Measurements from ENCODE around the gene FRG1. TPM values are rescaled to one million over a fixed set of nuclear protein-coding genes. Genes with fewer than 3 reads are reported as not detected.
"Not testable (repeated sequence)": the region's sequence is repeated elsewhere in the genome, so short reads cannot be mapped to it uniquely, and the experiment has no call there.

Gene FRG1
- 139 TPM for polyA plus RNA-seq (2013, experiment 1 of 2)
- 146 TPM for polyA plus RNA-seq (2013, experiment 2 of 2)

DNA sequence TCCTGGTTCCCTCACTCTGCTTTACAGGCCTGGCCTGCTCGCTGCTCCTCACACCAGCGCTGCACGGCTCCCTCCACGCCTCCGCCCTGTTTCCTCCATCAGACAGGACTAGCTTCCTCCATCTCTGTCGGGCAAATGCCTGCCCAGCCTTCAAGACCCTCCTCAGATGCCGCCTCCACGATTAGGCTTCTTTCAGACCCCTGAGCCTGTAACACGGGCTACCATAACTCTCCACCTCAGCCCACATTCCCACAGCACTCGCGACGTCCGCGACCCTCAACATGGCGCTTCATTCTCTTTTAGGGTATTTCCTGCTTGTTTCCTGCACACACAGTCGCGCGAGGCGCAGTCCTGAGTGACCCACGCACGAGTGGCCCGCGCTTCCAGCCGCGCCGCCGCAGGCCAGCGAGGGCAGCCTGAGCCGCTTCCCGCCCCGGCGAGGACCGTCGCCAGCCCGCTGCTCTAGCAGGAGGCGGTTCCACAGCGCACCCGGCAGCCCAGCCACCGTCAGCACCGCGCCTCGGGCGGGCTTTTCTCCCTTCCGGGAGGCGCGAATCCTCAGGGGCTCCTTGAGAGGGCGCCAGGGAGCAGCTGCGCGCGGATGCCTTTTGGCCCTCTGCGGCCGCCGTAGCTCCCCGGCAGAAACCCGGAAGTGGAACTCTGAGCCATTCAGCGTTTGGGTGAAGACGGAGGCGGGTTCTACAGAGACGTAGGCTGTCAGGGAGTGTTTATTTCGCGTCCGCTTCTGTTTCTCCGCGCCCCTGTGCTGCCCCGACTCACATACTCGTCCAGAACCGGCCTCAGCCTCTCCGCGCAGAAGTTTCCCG is at the start of gene FRG1:
FRG1 (plus strand) TSS at position 695 of the 827 bp plus-strand sequence. CDS start 138 bp downstream, outside the sequence.
- peak within 1 kb of the TSS; percentile 76 for H3K4ac ChIP-seq (ENCODE audit: low read length)
- WGBS, 2 donors (ENCODE audit: extremely low coverage in 2 of 2, insufficient read length in 2 of 2, insufficient replicate concordance in 1 of 2) = no CpG with 5 or more reads among the region's 70 CpGs
- DNase-seq (ENCODE audit: low spot score) = peak; percentile 87
- H2BK5ac ChIP-seq (ENCODE audit: low read length) = peak within 1 kb of the TSS; percentile 66
- peak within 1 kb of the TSS; percentile 71 for H3K27ac ChIP-seq (replicated peaks; ENCODE audit: low read length)
- peak within 1 kb of the TSS; percentile 86 for H3K23ac ChIP-seq (ENCODE audit: low read depth, low read length, poor library complexity)
- peaks cover 0 to 26% of the 10 kb centered on the region in 2 donors for H3K36me3 ChIP-seq (replicated peaks in 1 of 2; ENCODE audit: control insufficient read depth in 2 of 2, insufficient read depth in 2 of 2, low read length in 2 of 2)
- no peaks in the 10 kb centered on the region for H3K4me1 ChIP-seq (ENCODE audit: control insufficient read depth in 2 of 2, insufficient read depth in 1 of 2, low read depth in 1 of 2, low read length in 2 of 2)
- no peak within 1 kb of the TSS for H2AK5ac ChIP-seq (ENCODE audit: low read depth, low read length)
- H4K91ac ChIP-seq (ENCODE audit: low read depth, low read length, poor library complexity) = no peak within 1 kb of the TSS
- no peaks in the 10 kb centered on the region for H3K79me1 ChIP-seq (ENCODE audit: low read depth, low read length)
- peak within 1 kb of the TSS; percentile 98 for H3K18ac ChIP-seq (ENCODE audit: low read length)
- H3K14ac ChIP-seq (ENCODE audit: low read length) = peak within 1 kb of the TSS; percentile 38
- no peaks in the 10 kb centered on the region for H3K27me3 ChIP-seq (ENCODE audit: control insufficient read depth in 3 of 3, insufficient read depth in 3 of 3, low read depth in 1 of 3, low read length in 3 of 3)
- peak within 1 kb of the TSS; percentile 92 for H2BK15ac ChIP-seq (ENCODE audit: low read length)
- H4K8ac ChIP-seq (ENCODE audit: low read depth, low read length) = peak within 1 kb of the TSS; percentile 50
- peak within 1 kb of the TSS; percentile 57 for H3K4me2 ChIP-seq (ENCODE audit: insufficient read depth, low read length, poor library complexity, severe bottlenecking)
- peak within 1 kb of the TSS; percentile 93 for H3K9ac ChIP-seq (ENCODE audit: low read depth, low read length, poor library complexity)
- H2BK12ac ChIP-seq (ENCODE audit: low read length) = no peak within 1 kb of the TSS
- no peaks in the 10 kb centered on the region for H3K9me3 ChIP-seq (replicated peaks in 1 of 2; ENCODE audit: control insufficient read depth in 2 of 2, insufficient read depth in 1 of 2, low read depth in 1 of 2, low read length in 2 of 2)
- H2AFZ ChIP-seq (ENCODE audit: low read length) = peak within 1 kb of the TSS; percentile 100
- peak within 1 kb of the TSS; percentile 83 to 97 for H3K4me3 ChIP-seq (ENCODE audit: low read length in 2 of 2)
- no peak within 1 kb of the TSS for H2BK120ac ChIP-seq (ENCODE audit: low read depth, low read length)

- H3K27ac ChIP-seq (replicated peaks; ENCODE audit: low read length) = no peak overlapping the region
- H3K9me3 ChIP-seq (replicated peaks in 1 of 2; ENCODE audit: control insufficient read depth in 2 of 2, insufficient read depth in 1 of 2, low read depth in 1 of 2, low read length in 2 of 2) = no peaks in the 10 kb centered on the region
- H3K4me1 ChIP-seq (ENCODE audit: control insufficient read depth in 2 of 2, insufficient read depth in 1 of 2, low read depth in 1 of 2, low read length in 2 of 2) = no peaks in the 10 kb centered on the region
- H2BK120ac ChIP-seq (ENCODE audit: low read depth, low read length) = no peak overlapping the region
- H3K4ac ChIP-seq (ENCODE audit: low read length) = no peak overlapping the region
- no peak overlapping the region for H2BK15ac ChIP-seq (ENCODE audit: low read length)
- WGBS, 2 donors (ENCODE audit: extremely low coverage in 2 of 2, insufficient read length in 2 of 2, insufficient replicate concordance in 1 of 2) = 95 to 100% methylated on average over 1 of the region's 3 CpGs
- DNase-seq (ENCODE audit: low spot score) = no peak
- no peaks in the 10 kb centered on the region for H3K27me3 ChIP-seq (ENCODE audit: control insufficient read depth in 3 of 3, insufficient read depth in 3 of 3, low read depth in 1 of 3, low read length in 3 of 3)
- H3K18ac ChIP-seq (ENCODE audit: low read length) = no peak overlapping the region
- H2BK5ac ChIP-seq (ENCODE audit: low read length) = no peak overlapping the region
- H3K79me1 ChIP-seq (ENCODE audit: low read depth, low read length) = no peaks in the 10 kb centered on the region
- H2AFZ ChIP-seq (ENCODE audit: low read length) = no peak overlapping the region
- no peak overlapping the region for H3K4me2 ChIP-seq (ENCODE audit: insufficient read depth, low read length, poor library complexity, severe bottlenecking)
- no peaks in the 10 kb centered on the region for H3K36me3 ChIP-seq (replicated peaks in 1 of 2; ENCODE audit: control insufficient read depth in 2 of 2, insufficient read depth in 2 of 2, low read length in 2 of 2)
- no peak overlapping the region for H3K14ac ChIP-seq (ENCODE audit: low read length)
- no peak overlapping the region for H4K8ac ChIP-seq (ENCODE audit: low read depth, low read length)
- no peak overlapping the region for H3K23ac ChIP-seq (ENCODE audit: low read depth, low read length, poor library complexity)
- no peak overlapping the region for H2AK5ac ChIP-seq (ENCODE audit: low read depth, low read length)
- H3K9ac ChIP-seq (ENCODE audit: low read depth, low read length, poor library complexity) = no peak overlapping the region
- H2BK12ac ChIP-seq (ENCODE audit: low read length) = no peak overlapping the region
- H3K4me3 ChIP-seq (ENCODE audit: low read length in 2 of 2) = no peak overlapping the region
- H4K91ac ChIP-seq (ENCODE audit: low read depth, low read length, poor library complexity) = no peak overlapping the region
Measured at GRCh38 chr4:189897667-189898066, 43.0 kb upstream of the FRG1 start.

GRCh38 chr4:189899481-189900015 is 41.1 kb upstream of the FRG1 start:
- H2AK5ac ChIP-seq (ENCODE audit: low read depth, low read length); H4K91ac ChIP-seq (ENCODE audit: low read depth, low read length, poor library complexity); H2BK12ac ChIP-seq (ENCODE audit: low read length); H3K27me3 ChIP-seq (ENCODE audit: control insufficient read depth in 3 of 3, insufficient read depth in 3 of 3, low read depth in 1 of 3, low read length in 3 of 3); H3K4me3 ChIP-seq (ENCODE audit: low read length in 2 of 2); H3K36me3 ChIP-seq (replicated peaks in 1 of 2; ENCODE audit: control insufficient read depth in 2 of 2, insufficient read depth in 2 of 2, low read length in 2 of 2); H3K4me2 ChIP-seq (ENCODE audit: insufficient read depth, low read length, poor library complexity, severe bottlenecking); H3K14ac ChIP-seq (ENCODE audit: low read length); H3K18ac ChIP-seq (ENCODE audit: low read length); H3K4me1 ChIP-seq (ENCODE audit: control insufficient read depth in 2 of 2, insufficient read depth in 1 of 2, low read depth in 1 of 2, low read length in 2 of 2); H3K79me1 ChIP-seq (ENCODE audit: low read depth, low read length); H4K8ac ChIP-seq (ENCODE audit: low read depth, low read length); H2AFZ ChIP-seq (ENCODE audit: low read length); H3K9ac ChIP-seq (ENCODE audit: low read depth, low read length, poor library complexity); H3K9me3 ChIP-seq (replicated peaks in 1 of 2; ENCODE audit: control insufficient read depth in 2 of 2, insufficient read depth in 1 of 2, low read depth in 1 of 2, low read length in 2 of 2); H3K27ac ChIP-seq (replicated peaks; ENCODE audit: low read length); H3K4ac ChIP-seq (ENCODE audit: low read length); H2BK120ac ChIP-seq (ENCODE audit: low read depth, low read length); H2BK15ac ChIP-seq (ENCODE audit: low read length); DNase-seq (ENCODE audit: low spot score); H3K23ac ChIP-seq (ENCODE audit: low read depth, low read length, poor library complexity); H2BK5ac ChIP-seq (ENCODE audit: low read length): not testable (repeated sequence)
- WGBS, 2 donors (ENCODE audit: extremely low coverage in 2 of 2, insufficient read length in 2 of 2, insufficient replicate concordance in 1 of 2) = no CpG with 5 or more reads among the region's 3 CpGs

- not testable (repeated sequence) for H4K8ac ChIP-seq (ENCODE audit: low read depth, low read length)
Measured at GRCh38 chr4:189904420-189905027, 36.1 kb upstream of the FRG1 start.

More at GRCh38 chr4:189904420-189905027, 36.1 kb upstream of the FRG1 start:
- not testable (repeated sequence) for H3K27ac ChIP-seq (replicated peaks; ENCODE audit: low read length); H4K91ac ChIP-seq (ENCODE audit: low read depth, low read length, poor library complexity); H3K4me1 ChIP-seq (ENCODE audit: control insufficient read depth in 2 of 2, insufficient read depth in 1 of 2, low read depth in 1 of 2, low read length in 2 of 2); H2BK15ac ChIP-seq (ENCODE audit: low read length); H3K23ac ChIP-seq (ENCODE audit: low read depth, low read length, poor library complexity); H3K4me3 ChIP-seq (ENCODE audit: low read length in 2 of 2); H3K18ac ChIP-seq (ENCODE audit: low read length); H2BK120ac ChIP-seq (ENCODE audit: low read depth, low read length); H3K9me3 ChIP-seq (replicated peaks in 1 of 2; ENCODE audit: control insufficient read depth in 2 of 2, insufficient read depth in 1 of 2, low read depth in 1 of 2, low read length in 2 of 2); H3K9ac ChIP-seq (ENCODE audit: low read depth, low read length, poor library complexity); H2BK5ac ChIP-seq (ENCODE audit: low read length); H3K36me3 ChIP-seq (replicated peaks in 1 of 2; ENCODE audit: control insufficient read depth in 2 of 2, insufficient read depth in 2 of 2, low read length in 2 of 2); H3K4ac ChIP-seq (ENCODE audit: low read length); H2BK12ac ChIP-seq (ENCODE audit: low read length); H3K79me1 ChIP-seq (ENCODE audit: low read depth, low read length); H2AK5ac ChIP-seq (ENCODE audit: low read depth, low read length); H3K14ac ChIP-seq (ENCODE audit: low read length); H3K27me3 ChIP-seq (ENCODE audit: control insufficient read depth in 3 of 3, insufficient read depth in 3 of 3, low read depth in 1 of 3, low read length in 3 of 3); H3K4me2 ChIP-seq (ENCODE audit: insufficient read depth, low read length, poor library complexity, severe bottlenecking)
- WGBS, 2 donors (ENCODE audit: extremely low coverage in 2 of 2, insufficient read length in 2 of 2, insufficient replicate concordance in 1 of 2) = no CpG with 5 or more reads among the region's 6 CpGs
- peak; percentile 70 for DNase-seq (ENCODE audit: low spot score)
- peak overlapping the region; percentile 45 for H2AFZ ChIP-seq (ENCODE audit: low read length)

Measured in neuronal stem cell (in vitro differentiated cells).